Trophoblast cell (in vitro differentiated cells and primary cell): Measurements from ENCODE around the gene LCN12.
A peak's percentile ranks its signal among the peaks of the same experiment; 100 is the strongest.

Source experiments
- DNase-seq, 2 donors: peaks; one replicate each; pipeline ENCODE4 v3.0.0-alpha.2; 2016
- H2AFZ ChIP-seq: 2 replicates; pipeline ENCODE4 v1.6.1; 2013; ENCODE audit warnings: low read length, moderate library complexity, mild to moderate bottlenecking; ENCODE audit not compliant: insufficient read depth, poor library complexity
- H2AK5ac ChIP-seq: 2 replicates; pipeline ENCODE4 v1.6.1; 2013; ENCODE audit warnings: mild to moderate bottlenecking, low read length
- H2BK120ac ChIP-seq: 2 replicates; pipeline ENCODE4 v1.6.1; 2013; ENCODE audit warnings: low read length, mild to moderate bottlenecking, moderate library complexity; ENCODE audit not compliant: insufficient read depth, poor library complexity
- H2BK12ac ChIP-seq: 2 replicates; pipeline ENCODE4 v1.6.1; 2013; ENCODE audit warnings: mild to moderate bottlenecking, low read length, moderate library complexity
- H2BK5ac ChIP-seq: 2 replicates; pipeline ENCODE4 v1.6.1; 2013; ENCODE audit warnings: low read length, low read depth, moderate library complexity, mild to moderate bottlenecking; ENCODE audit not compliant: poor library complexity
- H3K14ac ChIP-seq: 2 replicates; pipeline ENCODE4 v1.6.1; 2013; ENCODE audit warnings: mild to moderate bottlenecking, low read length
- H3K18ac ChIP-seq: 2 replicates; pipeline ENCODE4 v1.6.1; 2013; ENCODE audit warnings: mild to moderate bottlenecking, low read length
- H3K23ac ChIP-seq: 2 replicates; pipeline ENCODE4 v1.6.1; 2013; ENCODE audit warnings: low read length
- H3K27ac ChIP-seq: 2 replicates; pipeline ENCODE4 v1.5.1; 2013; ENCODE audit warnings: low read depth, mild to moderate bottlenecking, inconsistent platforms, low read length, moderate library complexity
- H3K27me3 ChIP-seq: 2 replicates; pipeline ENCODE4 v1.6.1; 2013; ENCODE audit warnings: inconsistent platforms, mild to moderate bottlenecking, low read length, moderate library complexity; ENCODE audit not compliant: insufficient read depth
- H3K36me3 ChIP-seq, 2 experiments: 1 replicate in 1 of 2; 2 replicates in 1 of 2; pipeline ENCODE4 v1.6.1; 2013; ENCODE audit warnings: low read length in 2 of 2, mild to moderate bottlenecking in 2 of 2, moderate library complexity in 1 of 2; ENCODE audit not compliant: insufficient read depth in 2 of 2, control insufficient read depth in 1 of 2
- H3K4ac ChIP-seq: 2 replicates; pipeline ENCODE4 v1.6.1; 2013; ENCODE audit warnings: low read depth, mild to moderate bottlenecking, low read length, moderate library complexity
- H3K4me1 ChIP-seq, 2 experiments: 1 replicate in 1 of 2; 2 replicates in 1 of 2; pipeline ENCODE4 v1.6.1; 2013; ENCODE audit warnings: low read length in 2 of 2, mild to moderate bottlenecking in 2 of 2, moderate library complexity in 1 of 2; ENCODE audit not compliant: insufficient read depth in 2 of 2, control insufficient read depth in 1 of 2
- H3K4me2 ChIP-seq: 2 replicates; pipeline ENCODE4 v1.6.1; 2013; ENCODE audit warnings: inconsistent platforms, mild to moderate bottlenecking, low read length, moderate library complexity
- H3K4me3 ChIP-seq: 2 replicates; pipeline ENCODE4 v1.5.1; 2013; ENCODE audit warnings: mild to moderate bottlenecking, low read depth, low read length, inconsistent platforms
- H3K79me1 ChIP-seq: one replicate; pipeline ENCODE4 v1.6.1; 2013; ENCODE audit warnings: low read length
- H3K79me2 ChIP-seq: 2 replicates; pipeline ENCODE4 v1.6.1; 2013; ENCODE audit warnings: low read length, mild to moderate bottlenecking; ENCODE audit not compliant: control insufficient read depth, insufficient read depth, poor library complexity
- H3K9ac ChIP-seq: 2 replicates; pipeline ENCODE4 v1.6.1; 2013; ENCODE audit warnings: mild to moderate bottlenecking, low read length
- H3K9me3 ChIP-seq: 2 replicates; pipeline ENCODE4 v1.6.1; 2013; ENCODE audit warnings: low read depth, mild to moderate bottlenecking, control low read depth, inconsistent platforms, low read length; ENCODE audit not compliant: insufficient read depth
- H4K12ac ChIP-seq: 2 replicates; pipeline ENCODE4 v1.6.1; 2013; ENCODE audit warnings: low read depth, mild to moderate bottlenecking, low read length, moderate library complexity
- H4K8ac ChIP-seq: 2 replicates; pipeline ENCODE4 v1.6.1; 2013; ENCODE audit warnings: low read depth, mild to moderate bottlenecking, low read length, moderate library complexity
- H4K91ac ChIP-seq: one replicate; pipeline ENCODE4 v1.6.1; 2013; ENCODE audit warnings: low read depth, mild to moderate bottlenecking, low read length, moderate library complexity
- WGBS: extraction: QIAGEN DNeasy Blood & Tissue Kit; methylation state at CpG from one replicate; pipeline ENCODE4 v1.1.7; 2013; ENCODE audit warnings: missing lambda C conversion rate; ENCODE audit not compliant: insufficient read length, insufficient coverage; ENCODE audit errors: extremely low coverage; 5-methylcytosine and 5-hydroxymethylcytosine counted together

The LCN12 gene

GRCh38 chr9:136961279-136962065 lies 9.4 kb downstream of the LCN12 start:
- H3K27ac ChIP-seq = no peak overlapping the region
- peak overlapping the region; percentile 88 for H4K91ac ChIP-seq
- no peak overlapping the region for H2AK5ac ChIP-seq
- H3K4me3 ChIP-seq = no peak overlapping the region
- peaks cover 9% of the 10 kb centered on the region for H3K9me3 ChIP-seq
- no CpG with 5 or more reads among the region's 23 CpGs for WGBS
- no peaks in the 10 kb centered on the region for H3K79me2 ChIP-seq
- H2AFZ ChIP-seq = no peak overlapping the region
- no peak overlapping the region for H3K23ac ChIP-seq
- no peaks in the 10 kb centered on the region for H3K27me3 ChIP-seq
- peak overlapping the region; percentile 31 for H3K14ac ChIP-seq
- H2BK120ac ChIP-seq = peak overlapping the region; percentile 87
- peak overlapping the region; percentile 38 for H2BK5ac ChIP-seq
- H3K18ac ChIP-seq = no peak overlapping the region
- H4K8ac ChIP-seq = peak overlapping the region; percentile 17
- no peak overlapping the region for H3K4ac ChIP-seq
- peak overlapping the region; percentile 45 for H4K12ac ChIP-seq
- peak; percentile 41 to 45 for DNase-seq
- no peak overlapping the region for H2BK12ac ChIP-seq
- H3K36me3 ChIP-seq = no peaks in the 10 kb centered on the region
- H3K4me1 ChIP-seq = peaks cover 3% of the 10 kb centered on the region in 2 experiments
- H3K9ac ChIP-seq = no peak overlapping the region
- H3K4me2 ChIP-seq = no peak overlapping the region
- peaks cover 12% of the 10 kb centered on the region for H3K79me1 ChIP-seq

GRCh38 chr9:136962163-136962562 lies 10.1 kb downstream of the LCN12 start:
- peak overlapping the region; percentile 88 for H4K91ac ChIP-seq
- no peak overlapping the region for H3K4me3 ChIP-seq
- H3K4ac ChIP-seq = no peak overlapping the region
- no peak overlapping the region for H3K4me2 ChIP-seq
- no peak overlapping the region for H2AFZ ChIP-seq
- peak overlapping the region; percentile 17 for H2BK120ac ChIP-seq
- no peak overlapping the region for H3K14ac ChIP-seq
- no peak overlapping the region for H2BK5ac ChIP-seq
- no peak overlapping the region for H3K9ac ChIP-seq
- H3K18ac ChIP-seq = no peak overlapping the region
- H3K27ac ChIP-seq = no peak overlapping the region
- H2BK12ac ChIP-seq = no peak overlapping the region
- H2AK5ac ChIP-seq = no peak overlapping the region
- no peaks in the 10 kb centered on the region for H3K27me3 ChIP-seq
- H3K23ac ChIP-seq = no peak overlapping the region
- peaks cover 3% of the 10 kb centered on the region in 2 experiments for H3K4me1 ChIP-seq
- no CpG with 5 or more reads among the region's 9 CpGs for WGBS
- no peak overlapping the region for H4K12ac ChIP-seq
- no peak for DNase-seq
- no peaks in the 10 kb centered on the region for H3K36me3 ChIP-seq
- no peak overlapping the region for H4K8ac ChIP-seq
- H3K79me1 ChIP-seq = peaks cover 12% of the 10 kb centered on the region
- no peaks in the 10 kb centered on the region for H3K79me2 ChIP-seq
- H3K9me3 ChIP-seq = peaks cover 8% of the 10 kb centered on the region

GRCh38 chr9:136962701-136963248 lies 10.7 kb downstream of the LCN12 start:
- no peaks in the 10 kb centered on the region for H3K27me3 ChIP-seq
- no CpG with 5 or more reads among the region's 11 CpGs for WGBS

GRCh38 chr9:136963341-136963740 lies 11.3 kb downstream of the LCN12 start:
- H2BK5ac ChIP-seq = peak overlapping the region; percentile 31
- no peak overlapping the region for H3K23ac ChIP-seq
- H3K79me2 ChIP-seq = no peaks in the 10 kb centered on the region
- DNase-seq = no peak
- H4K8ac ChIP-seq = no peak overlapping the region
- H3K79me1 ChIP-seq = peaks cover 12% of the 10 kb centered on the region
- no peak overlapping the region for H3K14ac ChIP-seq
- no peaks in the 10 kb centered on the region for H3K36me3 ChIP-seq
- no peak overlapping the region for H4K12ac ChIP-seq
- H3K4me1 ChIP-seq = peaks cover 3% of the 10 kb centered on the region in 2 experiments
- no peak overlapping the region for H3K4me2 ChIP-seq
- peak overlapping the region; percentile 77 for H4K91ac ChIP-seq
- H3K4me3 ChIP-seq = no peak overlapping the region
- no peaks in the 10 kb centered on the region for H3K27me3 ChIP-seq
- no peak overlapping the region for H2AFZ ChIP-seq
- no peak overlapping the region for H2AK5ac ChIP-seq
- H2BK12ac ChIP-seq = peak overlapping the region; percentile 23
- H2BK120ac ChIP-seq = no peak overlapping the region
- peaks cover 3% of the 10 kb centered on the region for H3K9me3 ChIP-seq
- peak overlapping the region; percentile 11 for H3K18ac ChIP-seq
- H3K4ac ChIP-seq = no peak overlapping the region
- no peak overlapping the region for H3K9ac ChIP-seq
- H3K27ac ChIP-seq = no peak overlapping the region
- WGBS = no CpG with 5 or more reads among the region's 15 CpGs

More at GRCh38 chr9:136962701-136963248, 10.7 kb downstream of the LCN12 start:
- Histone ChIP-seq H4K8ac (no peak overlapping the region), H3K4me1 (peaks cover 3% of the 10 kb centered on the region in 2 experiments), H2BK5ac (no peak overlapping the region), H3K9me3 (peaks cover 7% of the 10 kb centered on the region), H3K4me2 (no peak overlapping the region), H2BK12ac (no peak overlapping the region), H3K4ac (no peak overlapping the region), H4K12ac (no peak overlapping the region), H3K18ac (no peak overlapping the region), H2AFZ (no peak overlapping the region), H3K9ac (no peak overlapping the region), H3K36me3 (no peaks in the 10 kb centered on the region), H3K14ac (no peak overlapping the region), H2AK5ac (no peak overlapping the region), H3K27ac (no peak overlapping the region), H3K4me3 (peak overlapping the region; percentile 32), H3K79me1 (peaks cover 12% of the 10 kb centered on the region), H3K23ac (no peak overlapping the region), H3K79me2 (no peaks in the 10 kb centered on the region), H2BK120ac (no peak overlapping the region), H4K91ac (peak overlapping the region; percentile 13)
- DNase-seq = no peak
